AG10803 (cell line): ENCODE results near the gene MROH8.

Experiments used
- DNase-seq: peaks from one replicate; pipeline ENCODE4 v3.0.0; 2010; ENCODE audit warnings: low read depth
- H3K4me3 ChIP-seq: 2 replicates; pipeline ENCODE4 v1.5.1; 2011; ENCODE audit warnings: mild to moderate bottlenecking, low read length, control low read depth
- TF ChIP-seq, protein P1 (sequence below): conservative IDR thresholded peaks from 2 replicates; pipeline ENCODE4 v1.5.1; 2011; ENCODE audit warnings: mild to moderate bottlenecking, low read length, control low read depth, inconsistent platforms

Gene MROH8

DNA sequence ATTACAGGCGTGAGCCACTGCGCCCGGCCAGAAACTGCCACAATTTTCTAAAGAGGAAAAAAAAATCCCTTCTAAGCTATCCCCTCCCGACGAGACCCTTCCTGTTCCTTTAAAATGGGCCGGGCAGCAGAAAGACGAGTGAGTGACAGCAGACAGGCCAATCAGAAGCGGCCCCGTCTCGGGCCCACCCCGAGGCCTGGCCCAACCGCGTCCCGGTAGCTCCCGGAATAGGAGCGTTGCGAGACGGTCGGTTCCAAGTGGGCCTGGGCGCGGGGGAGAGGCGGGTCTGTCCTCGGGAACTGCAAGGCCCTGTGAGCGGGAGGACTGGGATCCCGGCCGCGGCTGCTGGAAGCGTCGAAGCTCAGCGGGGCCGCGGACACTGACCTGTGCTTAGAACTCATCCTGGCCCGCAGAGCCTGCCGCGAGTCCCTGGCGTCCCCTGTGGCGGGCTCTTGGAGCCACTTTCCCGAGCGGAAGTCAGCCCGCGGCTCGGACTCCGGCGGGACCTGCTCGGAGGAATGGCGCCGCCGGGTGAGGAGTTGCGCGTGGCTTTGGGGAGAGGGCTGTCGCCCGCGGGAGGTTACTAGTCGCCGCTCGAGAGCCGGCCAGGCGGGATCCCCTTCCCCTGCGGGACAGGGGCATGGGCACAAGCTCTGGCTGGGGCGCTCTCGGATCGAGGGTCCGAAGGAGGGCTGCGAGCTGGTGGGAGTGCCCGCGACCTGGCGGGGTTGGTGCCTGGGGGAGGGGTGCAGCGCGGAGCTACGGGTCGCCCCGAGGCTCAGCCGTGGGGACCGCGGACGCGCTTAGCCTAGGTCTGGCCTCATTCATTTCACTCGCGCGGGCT, at the start of gene MROH8, which contains the start of gene RPN2:
Gene MROH8 (minus strand): TSS at position 710 of the 844 bp plus-strand sequence.
Gene RPN2 (plus strand): TSS at position 492 of the 844 bp plus-strand sequence. CDS start 27 bp downstream, at position 519.
- H3K4me3 ChIP-seq: peak within 1 kb of the TSS; percentile 87
- DNase-seq: peak; percentile 98
- TF ChIP-seq, protein P1, sequence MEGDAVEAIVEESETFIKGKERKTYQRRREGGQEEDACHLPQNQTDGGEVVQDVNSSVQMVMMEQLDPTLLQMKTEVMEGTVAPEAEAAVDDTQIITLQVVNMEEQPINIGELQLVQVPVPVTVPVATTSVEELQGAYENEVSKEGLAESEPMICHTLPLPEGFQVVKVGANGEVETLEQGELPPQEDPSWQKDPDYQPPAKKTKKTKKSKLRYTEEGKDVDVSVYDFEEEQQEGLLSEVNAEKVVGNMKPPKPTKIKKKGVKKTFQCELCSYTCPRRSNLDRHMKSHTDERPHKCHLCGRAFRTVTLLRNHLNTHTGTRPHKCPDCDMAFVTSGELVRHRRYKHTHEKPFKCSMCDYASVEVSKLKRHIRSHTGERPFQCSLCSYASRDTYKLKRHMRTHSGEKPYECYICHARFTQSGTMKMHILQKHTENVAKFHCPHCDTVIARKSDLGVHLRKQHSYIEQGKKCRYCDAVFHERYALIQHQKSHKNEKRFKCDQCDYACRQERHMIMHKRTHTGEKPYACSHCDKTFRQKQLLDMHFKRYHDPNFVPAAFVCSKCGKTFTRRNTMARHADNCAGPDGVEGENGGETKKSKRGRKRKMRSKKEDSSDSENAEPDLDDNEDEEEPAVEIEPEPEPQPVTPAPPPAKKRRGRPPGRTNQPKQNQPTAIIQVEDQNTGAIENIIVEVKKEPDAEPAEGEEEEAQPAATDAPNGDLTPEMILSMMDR: no peak

DNA sequence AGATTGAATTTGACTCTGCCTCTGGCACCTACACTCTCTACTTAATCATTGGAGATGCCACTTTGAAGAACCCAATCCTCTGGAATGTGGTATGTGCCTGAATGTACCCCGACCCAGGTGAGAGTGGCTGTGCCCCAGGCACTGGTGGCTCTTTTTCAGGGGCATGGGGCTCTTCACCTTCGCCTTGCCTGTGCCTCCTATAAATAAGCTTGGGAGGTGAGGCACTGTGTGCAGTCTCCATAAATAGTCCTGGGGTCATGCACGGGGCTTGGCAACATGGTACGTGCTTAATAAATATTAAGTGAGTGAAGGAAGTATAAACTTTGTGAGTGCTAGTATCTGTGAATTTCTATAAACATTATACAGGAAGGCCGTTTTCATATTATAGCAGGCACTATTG, 49.3 kb upstream of the MROH8 start:
- DNase-seq: no peak
- H3K4me3 ChIP-seq: no peak overlapping the region
- TF ChIP-seq, protein P1: no peak

DNA sequence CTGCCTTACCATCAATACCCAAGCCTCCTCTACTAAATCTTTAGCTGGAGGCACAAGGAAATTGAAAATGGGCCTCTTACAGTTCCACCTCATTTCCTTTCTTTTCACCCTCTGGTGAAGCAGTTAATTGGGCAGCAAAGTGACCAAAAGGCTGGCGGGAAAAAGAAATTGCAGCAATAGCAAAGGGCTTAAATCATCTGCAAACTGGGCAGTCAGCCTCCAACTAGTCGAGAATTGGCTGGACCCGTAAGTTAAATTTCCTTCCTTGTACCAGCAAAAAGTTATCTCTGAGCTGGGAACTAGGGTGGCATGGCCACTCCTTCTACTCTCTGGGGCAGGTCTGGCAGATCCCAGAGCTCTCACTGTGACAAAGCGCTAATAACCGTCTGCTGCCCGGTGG, 48.7 kb upstream of the MROH8 start:
- H3K4me3 ChIP-seq: no peak overlapping the region
- peak; percentile 66 for DNase-seq
- TF ChIP-seq, protein P1: no peak

DNA sequence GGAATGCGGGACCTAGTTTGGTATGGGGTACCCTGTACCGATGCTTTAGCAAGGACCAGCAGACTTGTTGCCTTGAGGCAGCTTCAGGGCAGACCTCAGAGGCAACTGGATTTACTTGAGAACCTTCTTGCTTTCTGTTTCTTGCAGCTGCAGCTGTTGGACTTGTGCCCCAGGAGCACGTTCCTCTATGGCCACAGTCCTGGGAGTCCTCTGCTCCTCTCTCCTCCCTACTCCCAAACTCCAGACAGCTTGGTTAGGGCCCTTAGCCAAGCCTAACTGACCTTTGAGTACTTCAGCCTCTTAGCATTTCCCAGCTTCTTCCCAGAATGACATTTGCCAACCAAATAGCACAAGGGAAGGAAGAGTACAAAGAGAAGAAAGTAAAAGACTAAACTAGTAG, 47.5 kb upstream of the MROH8 start:
- TF ChIP-seq, protein P1: no peak
- no peak overlapping the region for H3K4me3 ChIP-seq
- DNase-seq: peak; percentile 82

DNA sequence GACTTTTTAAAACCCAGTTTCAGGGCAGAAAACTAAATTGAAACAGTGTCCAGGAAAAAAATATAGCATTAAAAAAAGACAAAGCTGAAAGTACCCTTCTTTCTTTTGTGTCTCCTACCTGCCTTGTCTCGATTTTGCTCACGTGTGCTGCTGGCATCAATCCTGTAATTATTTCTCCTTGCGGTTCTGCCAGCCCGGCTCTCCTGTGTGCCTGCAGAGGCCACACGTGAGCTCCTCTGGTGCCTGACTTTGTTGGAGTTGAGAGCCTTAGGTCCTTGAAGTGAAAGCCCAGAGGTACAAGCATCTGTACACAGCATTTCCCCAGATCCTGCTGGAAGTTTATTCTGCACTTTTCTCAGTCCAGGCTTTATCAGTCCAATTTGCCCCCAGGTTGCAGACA, 45.8 kb upstream of the MROH8 start:
- no peak overlapping the region for H3K4me3 ChIP-seq
- TF ChIP-seq, protein P1: no peak
- no peak for DNase-seq

DNA sequence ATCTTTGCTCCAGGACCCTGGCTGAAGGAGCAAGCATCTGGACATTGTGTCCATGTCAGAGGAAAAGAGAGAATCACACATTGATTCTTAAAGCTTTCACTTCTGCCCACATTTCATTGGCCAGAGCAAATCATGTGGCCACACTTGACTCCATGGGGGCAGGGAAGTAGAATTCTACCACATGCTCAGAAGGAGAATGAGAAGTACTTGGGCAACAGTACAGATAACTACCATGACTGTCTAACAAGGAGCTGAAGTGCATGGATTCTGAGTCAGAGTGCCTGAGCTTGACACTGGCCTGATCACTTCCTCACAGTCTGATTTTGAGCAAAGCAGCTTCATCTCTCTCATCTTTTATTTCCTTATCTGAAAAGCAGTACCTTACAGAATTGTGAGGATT, 43.7 kb upstream of the MROH8 start:
- TF ChIP-seq, protein P1: no peak
- DNase-seq: peak; percentile 93
- H3K4me3 ChIP-seq: no peak overlapping the region

DNA sequence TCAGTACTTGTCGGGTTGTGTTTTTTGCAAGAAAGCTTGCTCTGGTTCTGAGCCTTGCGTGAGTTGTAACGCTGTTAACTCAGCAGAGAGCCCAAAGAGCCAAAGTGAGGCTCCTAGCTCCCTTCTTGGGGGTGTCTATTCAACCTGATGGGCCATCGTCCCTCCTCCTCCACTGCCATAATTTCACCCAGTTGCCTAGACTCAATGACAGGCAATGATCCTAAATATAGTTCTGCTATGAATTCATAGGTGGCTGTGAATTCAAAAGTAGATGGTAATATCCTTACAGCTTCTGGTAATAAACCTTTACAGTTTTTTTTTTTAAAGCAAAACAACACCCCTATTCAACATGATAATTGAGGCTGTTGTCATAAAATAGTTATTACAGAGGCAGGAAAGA, 42.7 kb upstream of the MROH8 start:
- TF ChIP-seq, protein P1: no peak
- DNase-seq: no peak
- no peak overlapping the region for H3K4me3 ChIP-seq
